Transverse colon (tissue), 3 donors: ENCODE measurements around the gene RABL6.

ENCODE experiments used
- CTCF ChIP-seq, 5 experiments: fragments of 200-600 bp in 3 of 5; fragments of 450-650 bp in 2 of 5; sonication (generic) in 3 of 5; IDR thresholded peaks; 1 replicate in 2 of 5; 2 replicates in 3 of 5; pipeline ENCODE4 v1.5.1; 2016 to 2017; ENCODE audit warnings: antibody characterized with exemption in 5 of 5, inconsistent platforms in 3 of 5, mild to moderate bottlenecking in 2 of 5, moderate library complexity in 1 of 5
- POLR2A ChIP-seq: fragments of 450-650 bp; IDR thresholded peaks from one replicate; pipeline ENCODE4 v1.6.1; 2016; ENCODE audit warnings: antibody characterized with exemption, mild to moderate bottlenecking, moderate library complexity

DNA sequence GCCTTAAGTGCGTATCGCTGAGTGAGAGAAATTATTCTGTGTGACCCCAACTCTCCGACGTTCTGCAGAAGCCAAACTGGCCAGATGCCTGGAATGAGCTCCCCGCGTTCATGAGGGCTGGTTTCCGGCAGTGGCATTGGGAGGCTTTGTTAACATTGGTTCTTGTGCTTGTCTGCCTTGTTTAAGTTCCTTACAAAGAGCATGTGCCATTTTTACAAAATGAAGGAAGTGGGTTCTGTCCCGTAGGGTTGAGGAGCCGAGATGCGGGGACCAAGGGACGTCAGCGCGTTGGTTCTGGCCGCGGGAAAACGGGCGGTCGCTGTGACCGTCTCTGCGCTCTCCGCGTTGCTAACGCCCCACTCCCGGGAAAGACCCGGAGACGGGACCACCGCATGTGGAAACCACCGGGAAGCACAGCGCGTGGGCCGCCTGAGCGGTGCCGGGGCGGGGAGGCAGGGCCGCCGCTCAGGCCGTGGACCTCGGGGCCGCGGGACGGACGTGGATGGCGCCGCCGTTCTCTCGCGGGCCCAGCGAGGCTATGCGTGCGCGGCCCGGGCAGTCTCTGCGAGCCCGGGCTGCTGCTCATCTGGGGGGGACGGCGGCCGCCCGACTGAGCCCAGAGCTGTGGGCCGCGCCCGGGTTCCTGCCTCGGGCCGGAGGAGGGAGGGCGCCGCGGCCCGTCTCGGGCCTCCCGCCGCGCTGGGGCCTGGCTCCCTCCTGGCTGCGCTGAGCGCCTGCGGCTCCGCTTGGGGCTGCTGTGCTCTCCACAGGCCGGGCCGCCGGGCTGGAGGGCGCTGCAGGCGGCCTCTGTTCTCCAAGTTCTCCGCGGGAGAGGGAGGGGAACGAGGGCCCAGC, 13.4 kb downstream of the RABL6 start:
- TF ChIP-seq CTCF (IDR thresholded peaks at IDR 0.05): no peak
- no peak for TF ChIP-seq POLR2A
